ENCODE results near the gene ZNF511.

GRCh38 chr10:133339708-133340380, 31.1 kb downstream of the ZNF511 start:
- no peak for TF ChIP-seq POLR2A (IDR thresholded peaks at IDR 0.05)
- no peak for TF ChIP-seq CTCF (IDR thresholded peaks at IDR 0.05)
